Breast epithelium (tissue), 4 donors: ENCODE data around the gene VAV3. TPM values are rescaled to one million over a fixed set of nuclear protein-coding genes. Genes with fewer than 3 reads are reported as not detected.
"Not testable (repeated sequence)": the region's sequence is repeated elsewhere in the genome, so short reads cannot be mapped to it uniquely, and the experiment has no call there.

Source experiments
- DNase-seq, 2 donors: peaks; one replicate each; pipeline ENCODE4 v3.0.0-alpha.2; 2019; ENCODE audit warnings: low spot score in 2 of 2
- H3K27ac ChIP-seq, 2 donors: fragments of 200-600 bp; sonication (generic) in 1 of 2; one replicate each; pipeline ENCODE4 v1.5.1; 2016 to 2019; ENCODE audit warnings: mild to moderate bottlenecking in 1 of 2
- H3K27me3 ChIP-seq, 2 donors: fragments of 200-600 bp; sonication (generic) in 1 of 2; one replicate each; pipeline versions ENCODE4 v1.5.1 to v1.6.0; 2017 to 2019; ENCODE audit warnings: control low read depth in 1 of 2, mild to moderate bottlenecking in 1 of 2
- H3K36me3 ChIP-seq: fragments of 200-600 bp; one replicate; pipeline ENCODE4 v1.5.1; 2019
- H3K4me1 ChIP-seq, 2 donors: fragments of 200-600 bp; sonication (generic); one replicate each; pipeline ENCODE4 v1.5.1; 2016 to 2019; ENCODE audit warnings: control low read depth in 1 of 2
- H3K4me3 ChIP-seq, 3 donors: fragments of 200-600 bp; sonication (generic); 1 replicate in 2 of 3; 2 replicates in 1 of 3; pipeline ENCODE4 v1.5.1; 2016 to 2019; ENCODE audit warnings: mild to moderate bottlenecking in 3 of 3, moderate library complexity in 2 of 3
- H3K9me3 ChIP-seq, 2 donors: fragments of 200-600 bp; sonication (generic) in 1 of 2; one replicate each; pipeline ENCODE4 v1.5.1; 2016 to 2019; ENCODE audit warnings: control low read depth in 1 of 2
- CTCF ChIP-seq, 3 donors: fragments of 450-650 bp; IDR thresholded peaks; one replicate each; pipeline ENCODE4 v1.5.1; 2016 to 2017; ENCODE audit warnings: antibody characterized with exemption in 3 of 3, mild to moderate bottlenecking in 3 of 3, moderate library complexity in 3 of 3
- POLR2A ChIP-seq: fragments of 450-650 bp; IDR thresholded peaks from one replicate; pipeline ENCODE4 v1.6.1; 2016; ENCODE audit warnings: antibody characterized with exemption, mild to moderate bottlenecking, moderate library complexity
- POLR2AphosphoS5 ChIP-seq, 3 donors: sonication (generic); formaldehyde crosslinking; IDR thresholded peaks; one replicate each; pipeline ENCODE4 v1.6.1; 2017; ENCODE audit warnings: antibody characterized with exemption in 3 of 3
- intact Hi-C: fragments of 100-400 bp; cut with DNase I; formaldehyde crosslinking; loops from one replicate; pipeline ENCODE4 v1.15.1; 2023; ENCODE audit warnings: low total_unique reads
- total RNA-seq, 3 donors: library from RNA; depleted of rRNA; stranded (reverse); fragments of >200 nt; gene quantifications; one replicate each; pipeline ENCODE4 v1.1.0, GENCODE V29; 2016

VAV3 gene
- total RNA-seq, 3 donors from 2014 or later = 8.0 to 153 (median 113) TPM

DNA sequence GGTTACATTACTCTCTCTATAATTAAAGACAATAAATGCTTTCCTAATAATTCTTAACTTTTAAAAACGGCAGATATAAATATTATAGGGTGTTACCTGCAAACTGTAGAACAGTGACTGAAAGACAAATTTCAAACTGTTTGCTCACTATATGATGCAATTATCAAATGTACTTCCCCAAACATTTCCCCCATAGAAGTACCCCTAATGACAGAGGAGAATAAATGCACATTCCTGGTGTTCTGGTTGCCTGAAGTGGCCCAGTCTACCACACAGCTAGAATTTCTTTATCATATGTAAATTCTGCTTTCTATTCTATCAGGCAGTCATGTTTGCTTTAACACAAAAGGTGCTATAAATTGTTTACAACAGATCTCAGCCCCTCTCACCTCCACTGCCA lies 70.4 kb downstream of the VAV3 start:
- intact Hi-C loops = no loop called here
- Histone ChIP-seq H3K4me3 (no peak overlapping the region), H3K9me3 (no peaks in the 10 kb centered on the region), H3K27ac (no peak overlapping the region), H3K4me1 (no peaks in the 10 kb centered on the region), H3K27me3 (no peaks in the 10 kb centered on the region), H3K36me3 (no peaks in the 10 kb centered on the region)
- DNase-seq = no peak
- no peak for TF ChIP-seq POLR2A
- TF ChIP-seq CTCF (IDR thresholded peaks at IDR 0.05) = no peak
- TF ChIP-seq POLR2AphosphoS5 (IDR thresholded peaks at IDR 0.05) = no peak

GRCh38 chr1:107893350-107893749 lies 71.6 kb downstream of the VAV3 start:
- H3K4me3 ChIP-seq, intact Hi-C loops, H3K4me1 ChIP-seq, H3K9me3 ChIP-seq, H3K27ac ChIP-seq, H3K27me3 ChIP-seq, DNase-seq, H3K36me3 ChIP-seq: not testable (repeated sequence)

DNA sequence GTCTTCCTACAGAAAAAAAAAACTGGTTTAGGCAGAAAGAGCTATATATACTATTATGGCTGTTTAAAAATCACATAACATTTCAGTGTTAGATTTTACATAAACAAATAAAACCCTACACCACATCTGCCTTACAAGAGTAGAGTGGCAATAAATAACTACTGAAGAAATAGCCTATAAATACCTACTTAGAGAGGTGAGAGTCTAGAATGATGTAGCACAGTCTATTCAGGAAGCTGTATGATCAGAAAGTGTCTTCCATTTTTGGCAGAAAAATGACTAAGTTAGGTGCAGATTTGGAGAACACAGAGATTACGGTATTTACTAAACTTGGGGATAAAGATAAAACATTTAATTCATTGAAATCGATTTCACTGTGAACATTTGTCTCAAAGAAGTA lies 75.5 kb downstream of the VAV3 start:
- intact Hi-C loops = no loop called here
- Histone ChIP-seq H3K4me1 (no peaks in the 10 kb centered on the region), H3K27ac (no peak overlapping the region), H3K9me3 (no peaks in the 10 kb centered on the region), H3K4me3 (no peak overlapping the region), H3K27me3 (no peaks in the 10 kb centered on the region), H3K36me3 (no peaks in the 10 kb centered on the region)
- DNase-seq = no peak
- TF ChIP-seq POLR2AphosphoS5 (IDR thresholded peaks at IDR 0.05) = no peak
- TF ChIP-seq POLR2A = no peak
- TF ChIP-seq CTCF (IDR thresholded peaks at IDR 0.05) = no peak

DNA sequence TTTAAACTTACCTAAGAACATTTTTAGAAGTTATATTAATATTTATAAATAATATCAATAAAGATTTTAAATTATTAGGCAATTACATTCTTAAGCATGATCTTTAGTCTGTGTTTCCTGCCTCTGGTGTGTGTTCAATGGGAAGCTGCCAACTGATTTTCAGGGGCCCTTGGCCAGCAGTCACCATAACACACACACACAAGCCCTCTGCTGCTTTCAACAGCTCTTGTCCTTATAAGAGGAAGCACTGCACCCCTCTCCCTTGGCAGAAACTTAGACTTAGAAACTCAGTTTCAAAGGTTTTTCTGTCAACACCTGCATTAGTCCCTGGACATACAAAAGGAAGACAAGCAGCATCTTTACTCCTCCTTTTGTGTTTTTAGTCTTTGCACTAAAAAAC lies 81.4 kb downstream of the VAV3 start:
- Histone ChIP-seq H3K36me3 (no peaks in the 10 kb centered on the region), H3K27me3 (no peaks in the 10 kb centered on the region), H3K4me3 (no peak overlapping the region), H3K4me1 (no peaks in the 10 kb centered on the region), H3K27ac (no peak overlapping the region), H3K9me3 (no peaks in the 10 kb centered on the region)
- TF ChIP-seq CTCF (IDR thresholded peaks at IDR 0.05) (no peak), POLR2A (no peak), POLR2AphosphoS5 (IDR thresholded peaks at IDR 0.05) (no peak)
- DNase-seq = no peak
- intact Hi-C loops = no loop called here

GRCh38 chr1:107879927-107880326 lies 85.1 kb downstream of the VAV3 start:
- DNase-seq = no peak
- H3K4me3 ChIP-seq = no peak overlapping the region
- intact Hi-C loops = no loop called here
- no peaks in the 10 kb centered on the region for H3K4me1 ChIP-seq
- TF ChIP-seq CTCF (IDR thresholded peaks at IDR 0.05) (no peak), POLR2AphosphoS5 (IDR thresholded peaks at IDR 0.05) (no peak)
- no peak overlapping the region for H3K27ac ChIP-seq
- no peaks in the 10 kb centered on the region for H3K27me3 ChIP-seq
- H3K9me3 ChIP-seq = no peaks in the 10 kb centered on the region
- no peaks in the 10 kb centered on the region for H3K36me3 ChIP-seq

GRCh38 chr1:107879346-107879745 lies 85.6 kb downstream of the VAV3 start:
- no peak for DNase-seq
- Histone ChIP-seq H3K36me3 (no peaks in the 10 kb centered on the region), H3K27ac (no peak overlapping the region), H3K27me3 (no peaks in the 10 kb centered on the region), H3K4me3 (no peak overlapping the region), H3K4me1 (no peaks in the 10 kb centered on the region), H3K9me3 (no peaks in the 10 kb centered on the region)
- TF ChIP-seq POLR2AphosphoS5 (IDR thresholded peaks at IDR 0.05) (no peak), CTCF (IDR thresholded peaks at IDR 0.05) (no peak), POLR2A (no peak)
- intact Hi-C loops = no loop called here
